SKM-1 (cell line): ENCODE results near the gene CDC42EP3.

Experiments
- DNase-seq: peaks from one replicate; lab custom pipeline; 2025; ENCODE audit not compliant: unreplicated experiment; lab: John Stamatoyannopoulos, UW

CDC42EP3 gene

DNA sequence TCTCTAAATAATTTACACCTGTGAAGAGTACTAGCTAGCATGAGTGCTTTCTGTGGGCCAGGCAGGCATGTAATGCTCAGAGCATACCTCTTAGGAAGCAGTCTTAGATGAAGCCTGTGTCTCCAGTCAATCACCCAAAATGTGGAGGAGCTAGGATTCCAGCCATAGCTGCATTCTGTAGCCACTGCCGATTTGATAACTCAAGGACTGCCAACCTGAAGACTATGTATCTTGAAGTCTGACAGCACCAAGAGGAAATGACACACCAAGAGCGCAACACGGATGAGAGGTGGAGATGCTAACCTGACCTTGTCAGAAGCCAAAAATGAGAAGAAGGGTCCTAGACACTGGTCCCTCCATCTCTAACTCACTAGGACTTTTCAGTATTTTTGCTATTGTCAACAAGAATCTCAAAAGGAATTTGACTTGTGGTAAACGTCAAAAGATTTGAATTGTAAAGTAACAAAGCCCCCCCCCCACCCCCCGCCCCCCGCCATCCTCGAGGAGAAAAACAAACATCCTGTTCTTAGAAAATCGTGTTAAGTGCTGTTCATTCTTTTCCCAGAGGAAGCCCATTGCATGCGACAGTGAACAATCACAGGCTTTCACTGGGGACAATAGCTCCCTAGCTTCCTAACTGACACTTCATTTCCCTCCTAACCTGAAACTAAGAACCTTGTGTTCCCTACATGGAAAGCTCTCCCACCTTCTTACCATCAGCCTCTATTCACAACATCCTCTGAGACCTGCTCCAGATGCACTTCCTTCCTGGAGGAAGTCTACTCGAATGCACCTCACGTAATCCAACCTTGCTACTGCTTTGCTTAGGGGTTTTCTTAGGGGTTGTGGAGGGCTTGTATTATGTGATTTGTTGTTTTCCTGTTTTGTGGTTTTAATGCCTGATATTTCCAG, 14.7 kb downstream of the CDC42EP3 start:
- DNase-seq: no peak

DNA sequence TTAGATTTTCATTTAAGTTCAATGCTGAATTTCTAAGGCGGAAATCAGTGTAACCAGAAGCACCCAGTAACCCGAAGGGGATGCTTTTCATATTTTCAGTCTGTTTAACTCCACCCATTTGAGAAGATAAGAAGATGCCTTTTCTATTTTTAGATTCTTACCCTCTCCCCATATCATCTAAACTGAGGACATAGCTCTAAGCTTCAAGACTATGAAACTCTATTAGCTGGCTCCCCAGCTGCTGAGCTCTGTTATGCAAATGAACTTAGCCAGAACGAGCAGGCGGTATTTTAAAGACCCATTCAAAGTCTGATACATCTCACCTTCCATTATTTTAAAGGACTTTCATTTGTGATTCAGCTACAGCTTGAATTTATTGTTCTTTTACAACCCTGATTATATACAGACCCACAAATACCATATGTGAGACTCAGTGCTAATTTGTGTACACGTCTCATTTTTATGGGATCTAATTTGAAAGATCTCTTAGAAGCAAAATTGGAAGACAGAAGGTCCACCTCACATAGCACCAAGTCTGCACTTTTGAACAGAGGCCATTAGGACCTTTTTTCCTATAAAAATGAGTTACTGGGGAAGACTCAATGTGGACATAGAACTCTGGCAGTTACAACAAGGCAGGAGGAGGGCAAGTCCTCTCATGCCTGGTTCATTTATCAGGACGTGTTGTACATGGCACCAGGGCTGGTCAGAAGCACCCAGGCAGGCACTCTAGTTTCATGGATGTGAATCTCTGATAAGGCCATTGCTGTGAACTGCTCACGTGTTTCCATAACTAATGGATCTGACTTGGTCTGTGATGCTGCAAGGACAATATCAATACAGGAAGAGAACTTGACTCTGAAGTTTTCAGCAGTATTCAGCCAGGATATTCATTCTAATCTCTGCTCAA, 16.3 kb downstream of the CDC42EP3 start:
- DNase-seq: no peak

- no peak for DNase-seq
Observed at GRCh38 chr2:37654419-37654818, 17.0 kb downstream of the CDC42EP3 start.

DNA sequence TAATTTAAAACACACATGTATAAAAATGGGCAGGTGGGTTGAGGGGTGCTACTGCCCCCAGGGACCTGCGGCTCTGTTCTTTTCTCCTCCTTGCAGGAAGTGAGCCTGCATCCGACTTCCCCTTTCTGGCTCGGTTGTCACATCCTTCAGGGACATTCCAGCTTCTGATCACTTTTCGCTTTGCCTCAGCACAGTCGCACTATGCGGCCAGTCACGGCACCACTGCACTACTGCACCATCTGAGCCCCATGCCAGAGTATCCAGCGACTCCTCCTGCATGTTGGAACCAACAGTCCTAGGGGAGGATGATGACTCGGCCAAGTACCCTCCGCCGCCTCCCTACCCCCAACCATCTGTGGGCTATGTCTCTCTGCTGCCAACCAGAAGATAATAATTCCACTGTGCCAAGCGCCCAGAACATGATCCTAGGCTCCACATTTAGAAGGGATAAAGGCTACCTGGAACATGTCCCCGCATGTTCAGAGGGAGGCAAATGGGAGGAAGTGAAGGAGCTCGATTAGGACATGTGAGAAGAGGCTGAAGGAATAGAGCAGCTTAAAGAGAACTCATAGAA, 17.6 kb downstream of the CDC42EP3 start:
- no peak for DNase-seq

DNA sequence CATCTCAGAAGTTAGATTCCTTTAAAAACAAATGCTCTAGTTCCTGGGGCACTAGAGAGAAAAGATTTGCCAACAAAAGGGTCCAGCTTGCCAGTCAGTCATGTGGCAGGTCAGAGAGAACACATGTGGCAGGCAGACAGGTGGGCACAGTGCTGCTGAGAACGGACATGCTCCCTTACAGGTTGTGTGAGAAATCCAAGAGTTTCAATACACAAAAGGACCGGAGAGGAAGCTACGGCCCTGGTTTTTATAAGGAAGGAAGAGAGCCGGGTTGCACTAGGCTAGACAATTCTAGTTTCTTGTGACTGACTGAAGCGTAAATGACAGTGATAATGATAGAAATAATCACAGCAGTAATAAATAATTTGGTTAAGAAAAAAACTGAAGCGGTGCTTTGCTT, 18.3 kb downstream of the CDC42EP3 start:
- DNase-seq: no peak

- no peak for DNase-seq
Observed at GRCh38 chr2:37652199-37652640, 19.2 kb downstream of the CDC42EP3 start.

GRCh38 chr2:37650548-37651093, 20.8 kb downstream of the CDC42EP3 start:
- DNase-seq: no peak

DNA sequence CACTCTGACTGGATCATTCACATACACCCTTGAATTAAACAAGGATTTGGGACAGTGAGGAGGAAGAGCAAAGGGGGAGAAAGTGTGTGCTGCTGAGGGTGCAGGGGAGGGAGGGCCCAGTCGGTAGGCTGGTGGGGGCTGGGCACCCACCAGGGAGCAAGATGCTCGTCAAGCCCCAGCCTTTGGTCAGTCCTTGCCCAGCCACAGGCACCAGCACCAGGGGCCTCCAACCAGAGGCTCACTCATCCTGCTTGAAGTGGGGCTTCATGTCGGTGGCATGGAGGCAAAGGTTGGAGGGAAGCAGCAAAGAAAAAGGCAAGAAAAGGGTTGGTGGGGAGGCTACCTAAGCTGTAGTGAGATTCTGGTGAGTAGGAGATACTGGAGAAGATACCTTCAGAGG, 21.9 kb downstream of the CDC42EP3 start:
- DNase-seq: no peak

DNA sequence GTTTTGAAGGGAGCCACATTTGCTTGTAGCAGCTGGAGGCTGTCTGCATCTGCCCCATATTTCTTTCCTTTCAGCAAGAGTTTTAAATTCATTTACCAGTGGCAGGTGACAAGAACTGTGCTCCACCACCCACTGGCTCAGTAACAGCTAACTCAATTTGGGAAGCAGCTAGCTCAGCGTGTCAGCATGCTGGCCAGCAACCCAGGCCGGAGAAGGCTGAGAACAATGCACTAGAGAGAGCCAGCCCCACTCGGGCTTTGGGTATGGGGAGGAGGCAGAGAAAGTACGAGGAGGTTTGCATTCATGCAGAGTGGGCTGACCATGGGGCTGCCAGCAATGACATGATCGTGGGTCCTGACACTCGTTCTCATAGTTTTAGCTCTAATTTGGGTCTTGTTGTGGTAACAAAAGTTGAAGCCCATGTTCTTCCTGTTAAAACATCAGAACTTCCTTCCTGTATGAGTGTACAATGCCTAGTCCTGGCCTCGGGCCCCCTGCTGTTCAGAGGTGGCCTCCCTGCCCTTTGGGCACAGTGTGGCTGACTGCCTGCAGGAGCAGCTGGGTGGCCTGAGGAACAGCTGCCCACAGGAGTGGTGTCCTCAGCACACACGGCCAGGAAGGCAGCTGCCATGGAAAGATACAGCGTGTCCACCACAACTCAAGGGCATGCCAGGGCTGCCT, 23.0 kb downstream of the CDC42EP3 start:
- no peak for DNase-seq

- DNase-seq: no peak
Observed at GRCh38 chr2:37647971-37648330, 23.5 kb downstream of the CDC42EP3 start.

GRCh38 chr2:37645836-37646235, 25.6 kb downstream of the CDC42EP3 start:
- DNase-seq: no peak

GRCh38 chr2:37645362-37645761, 26.1 kb downstream of the CDC42EP3 start:
- DNase-seq: no peak

- DNase-seq: no peak
Observed at GRCh38 chr2:37644191-37644590, 27.3 kb downstream of the CDC42EP3 start.

GRCh38 chr2:37643730-37644078, 27.7 kb downstream of the CDC42EP3 start:
- DNase-seq: no peak

DNA sequence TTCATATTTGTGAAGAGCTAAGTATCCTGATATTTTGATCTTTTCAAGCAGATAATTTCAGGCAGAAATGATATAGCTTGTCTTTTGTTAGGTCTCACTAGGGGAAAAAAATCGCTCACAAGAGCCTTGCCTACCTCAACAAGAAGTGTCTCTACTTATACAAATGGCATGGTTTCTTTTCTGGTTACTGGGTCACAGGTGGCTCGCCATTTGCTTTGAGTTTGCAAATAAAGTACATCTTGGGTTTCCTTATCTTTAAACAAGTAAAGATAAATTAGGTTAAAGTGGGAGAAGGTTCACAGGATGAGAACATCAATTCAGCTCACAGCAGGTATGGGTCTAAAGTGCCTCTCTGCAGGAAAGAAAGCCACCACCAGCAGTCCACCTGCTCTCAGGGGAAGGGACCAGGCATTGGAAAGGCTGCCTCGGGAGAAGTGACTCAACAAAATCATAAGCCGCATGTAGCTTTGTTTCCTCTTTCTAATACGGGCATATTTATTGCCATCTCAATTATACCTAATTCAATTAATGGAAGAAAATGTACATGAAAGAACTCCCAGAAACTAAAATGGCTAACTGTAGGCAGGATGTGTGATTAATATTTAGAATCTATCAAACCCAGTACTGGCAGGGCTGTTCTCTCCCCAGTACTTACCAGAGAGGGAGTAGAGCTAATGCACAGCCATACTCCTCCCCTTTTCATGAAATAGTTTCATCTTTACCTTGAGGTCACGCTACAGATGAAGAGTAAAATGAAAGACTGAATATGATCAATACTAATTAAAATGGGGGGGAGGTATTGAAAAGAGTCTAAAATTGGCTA, 28.3 kb downstream of the CDC42EP3 start:
- DNase-seq: no peak

- DNase-seq: no peak
Observed at GRCh38 chr2:37641582-37642171, 29.8 kb downstream of the CDC42EP3 start.

GRCh38 chr2:37639631-37640030, 31.8 kb downstream of the CDC42EP3 start:
- no peak for DNase-seq

- DNase-seq: no peak
Observed at GRCh38 chr2:37638973-37639372, 32.5 kb downstream of the CDC42EP3 start.

DNA sequence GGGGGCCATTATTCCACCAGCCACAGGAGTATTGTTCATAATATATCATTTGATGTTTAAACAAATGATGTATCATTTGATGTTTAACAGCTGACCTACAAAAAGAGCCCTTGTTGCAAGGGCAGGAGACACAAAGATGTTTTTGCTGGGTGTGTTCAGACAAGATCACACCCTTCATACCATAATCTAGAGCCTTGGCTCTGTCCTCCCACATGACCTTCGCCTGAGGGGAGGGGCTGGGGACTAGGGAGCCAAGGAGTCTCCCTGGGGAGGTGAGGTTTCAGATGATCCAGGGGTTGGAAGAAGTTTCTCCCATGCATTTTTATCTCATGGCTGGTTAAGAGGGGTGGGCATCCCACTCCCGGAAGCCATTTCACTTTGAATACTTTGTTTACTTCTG, 33.5 kb downstream of the CDC42EP3 start:
- DNase-seq: no peak
